Suprapubic skin (tissue), 4 donors: ENCODE data around the gene CIB1. TPM values are rescaled to one million over a fixed set of nuclear protein-coding genes. Genes with fewer than 3 reads are reported as not detected.
A peak's percentile ranks its signal among the peaks of the same experiment; 100 is the strongest.
"Not testable (repeated sequence)": the region's sequence is repeated elsewhere in the genome, so short reads cannot be mapped to it uniquely, and the experiment has no call there.

Experiments used
- DNase-seq, 2 donors: peaks; one replicate each; pipeline ENCODE4 v3.0.0-alpha.2; 2019; ENCODE audit warnings: low spot score in 2 of 2
- H3K27ac ChIP-seq: fragments of 200-600 bp; sonication (generic); one replicate; pipeline ENCODE4 v1.5.1; 2019
- H3K27me3 ChIP-seq: fragments of 200-600 bp; sonication (generic); one replicate; pipeline ENCODE4 v1.5.1; 2019
- H3K36me3 ChIP-seq: fragments of 200-600 bp; sonication (generic); one replicate; pipeline ENCODE4 v1.5.1; 2019
- H3K4me1 ChIP-seq: fragments of 200-600 bp; sonication (generic); one replicate; pipeline ENCODE4 v1.5.1; 2019
- H3K4me3 ChIP-seq: fragments of 200-600 bp; sonication (generic); one replicate; pipeline ENCODE4 v1.5.1; 2019; ENCODE audit warnings: mild to moderate bottlenecking
- H3K9me3 ChIP-seq: fragments of 200-600 bp; sonication (generic); one replicate; pipeline ENCODE4 v1.5.1; 2019
- CTCF ChIP-seq, 2 donors: fragments of 200-600 bp in 1 of 2; fragments of 450-650 bp in 1 of 2; sonication (generic) in 1 of 2; IDR thresholded peaks; one replicate each; pipeline ENCODE4 v1.5.1; 2016 to 2019; ENCODE audit warnings: antibody characterized with exemption in 2 of 2, mild to moderate bottlenecking in 1 of 2, moderate library complexity in 1 of 2
- EP300 ChIP-seq: sonication (generic); formaldehyde crosslinking; IDR thresholded peaks from one replicate; pipeline ENCODE4 v1.6.1; 2017; ENCODE audit warnings: antibody characterized with exemption
- POLR2A ChIP-seq, 2 donors: fragments of 450-650 bp; IDR thresholded peaks; one replicate each; pipeline ENCODE4 v1.6.1; 2017; ENCODE audit warnings: antibody characterized with exemption in 2 of 2, mild to moderate bottlenecking in 2 of 2, moderate library complexity in 2 of 2
- POLR2AphosphoS5 ChIP-seq, 3 donors: sonication (generic); formaldehyde crosslinking; IDR thresholded peaks; one replicate each; pipeline ENCODE4 v1.6.1; 2017; ENCODE audit warnings: antibody characterized with exemption in 3 of 3
- WGBS: methylation state at CpG from one replicate; pipeline ENCODE4 v1.1.5; 2018; 5-methylcytosine and 5-hydroxymethylcytosine counted together
- total RNA-seq, 4 donors: library from RNA; depleted of rRNA; stranded (reverse); fragments of >200 nt; gene quantifications; one replicate each; pipeline ENCODE4 v1.1.0, GENCODE V29; 2016

CIB1 gene
- total RNA-seq, 4 donors from 2014 or later: 16.2 to 41.9 (median 29.7) TPM

- TF ChIP-seq POLR2A (IDR thresholded peaks at IDR 0.05) (no peak), POLR2AphosphoS5 (IDR thresholded peaks at IDR 0.05) (peak in 1 of 3 donors; percentile 37)
- Histone ChIP-seq H3K27ac (peak overlapping the region; percentile 84), H3K4me3 (peak overlapping the region; percentile 2), H3K9me3 (no peaks in the 10 kb centered on the region), H3K4me1 (peaks cover 80% of the 10 kb centered on the region), H3K27me3 (no peaks in the 10 kb centered on the region), H3K36me3 (no peaks in the 10 kb centered on the region)
- DNase-seq: peak in 1 of 2 donors; percentile 75
- whole genome bisulfite sequencing: 38% methylated on average over 5 of the region's 10 CpGs
Observed at GRCh38 chr15:90190606-90191343, 43.0 kb downstream of the CIB1 start.

DNA sequence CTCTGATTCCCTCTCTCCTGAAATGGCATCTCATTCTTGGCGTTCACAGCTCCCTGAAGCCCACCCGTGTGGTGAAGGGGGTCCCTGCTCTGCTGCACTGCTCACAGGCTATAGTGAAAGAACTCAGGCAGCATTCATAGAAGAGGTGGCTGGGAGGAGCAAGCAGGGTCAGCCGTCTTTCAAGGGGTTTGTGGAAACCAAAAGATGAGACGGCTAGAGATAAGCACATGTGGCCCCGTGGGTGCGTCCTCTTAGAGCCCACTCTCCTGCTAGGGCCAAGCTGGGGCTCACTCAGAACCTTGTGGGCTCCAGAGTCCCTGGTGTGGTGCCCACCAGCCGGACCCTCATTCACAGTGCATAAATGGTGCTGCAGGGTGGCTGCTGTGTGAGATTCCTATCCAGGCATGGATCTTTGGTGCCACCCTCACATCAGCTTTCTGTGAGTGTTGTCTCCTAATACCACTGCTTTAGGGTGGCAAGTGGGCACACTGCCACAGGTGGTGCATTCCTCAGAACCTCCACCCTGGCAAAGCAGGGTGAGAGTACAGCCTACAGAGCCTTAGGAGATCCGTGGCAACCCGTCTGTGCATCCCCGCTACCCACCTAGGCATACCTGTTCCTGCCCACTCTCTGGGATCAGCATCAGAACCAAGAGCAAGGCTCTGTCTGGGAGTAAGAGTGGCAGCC, 43.8 kb downstream of the CIB1 start:
- TF ChIP-seq POLR2AphosphoS5 (IDR thresholded peaks at IDR 0.05) (no peak), CTCF (IDR thresholded peaks at IDR 0.05) (no peak), POLR2A (IDR thresholded peaks at IDR 0.05) (no peak), EP300 (no peak)
- WGBS: 56% methylated on average over 9 of the region's 10 CpGs
- H3K27ac ChIP-seq: peak overlapping the region; percentile 84
- H3K4me1 ChIP-seq: peaks cover 87% of the 10 kb centered on the region
- H3K9me3 ChIP-seq: no peaks in the 10 kb centered on the region
- DNase-seq: no peak
- no peak overlapping the region for H3K4me3 ChIP-seq
- H3K36me3 ChIP-seq: no peaks in the 10 kb centered on the region
- H3K27me3 ChIP-seq: no peaks in the 10 kb centered on the region

GRCh38 chr15:90188914-90189748, 44.6 kb downstream of the CIB1 start:
- no peaks in the 10 kb centered on the region for H3K36me3 ChIP-seq
- no peaks in the 10 kb centered on the region for H3K9me3 ChIP-seq
- no peaks in the 10 kb centered on the region for H3K27me3 ChIP-seq
- H3K4me3 ChIP-seq: no peak overlapping the region
- peak overlapping the region; percentile 84 for H3K27ac ChIP-seq
- DNase-seq: no peak
- 70% methylated on average over 8 of the region's 8 CpGs for WGBS
- H3K4me1 ChIP-seq: peaks cover 88% of the 10 kb centered on the region
- TF ChIP-seq POLR2AphosphoS5 (IDR thresholded peaks at IDR 0.05): no peak
- TF ChIP-seq POLR2A (IDR thresholded peaks at IDR 0.05): no peak
- no peak for TF ChIP-seq EP300
- no peak for TF ChIP-seq CTCF (IDR thresholded peaks at IDR 0.05)

- not testable (repeated sequence) for H3K27me3 ChIP-seq, H3K9me3 ChIP-seq, DNase-seq, H3K36me3 ChIP-seq, H3K4me3 ChIP-seq, H3K27ac ChIP-seq
- H3K4me1 ChIP-seq: peaks cover 85% of the 10 kb centered on the region
- WGBS: 96% methylated on average over 7 of the region's 7 CpGs
Observed at GRCh38 chr15:90188065-90188464, 45.7 kb downstream of the CIB1 start.

- no peaks in the 10 kb centered on the region for H3K36me3 ChIP-seq
- no peaks in the 10 kb centered on the region for H3K27me3 ChIP-seq
- H3K9me3 ChIP-seq: no peaks in the 10 kb centered on the region
- TF ChIP-seq EP300 (no peak), CTCF (IDR thresholded peaks at IDR 0.05) (no peak), POLR2A (IDR thresholded peaks at IDR 0.05) (no peak), POLR2AphosphoS5 (IDR thresholded peaks at IDR 0.05) (no peak)
- DNase-seq: no peak
- no peak overlapping the region for H3K4me3 ChIP-seq
- WGBS: 51% methylated on average over 8 of the region's 8 CpGs
- H3K27ac ChIP-seq: peak overlapping the region; percentile 64
- H3K4me1 ChIP-seq: peaks cover 78% of the 10 kb centered on the region
Observed at GRCh38 chr15:90187257-90187868, 46.4 kb downstream of the CIB1 start.
